Measurements from ENCODE around the gene TRIM71. TPM values are rescaled to one million over a fixed set of nuclear protein-coding genes. Genes with fewer than 3 reads are reported as not detected.

The TRIM71 gene
- total RNA-seq, 1 donor from 2014 or later: 2.2 TPM

- intact Hi-C loops (cut with DNase I): no loop called here
- Histone ChIP-seq H3K36me3 (no peaks in the 10 kb centered on the region), H3K27me3 (no peaks in the 10 kb centered on the region), H3K27ac (no peak overlapping the region), H3K9me3 (no peaks in the 10 kb centered on the region), H3K4me1 (peaks cover under 1% of the 10 kb centered on the region), H3K4me3 (no peak overlapping the region)
- no peak for DNase-seq
- no peak for ATAC-seq
- TF ChIP-seq CTCF (IDR thresholded peaks at IDR 0.05): no peak
These were observed 37.7 kb downstream of the TRIM71 start for GRCh38 chr3:32855350-32855953.

- DNase-seq (peak; percentile 69), ATAC-seq (peak; percentile 85)
- H3K27ac ChIP-seq: no peak overlapping the region
These were observed 38.6 kb downstream of the TRIM71 start for GRCh38 chr3:32856355-32856889.

GRCh38 chr3:32856901-32857507 is 39.2 kb downstream of the TRIM71 start:
- Histone ChIP-seq H3K4me3 (no peak overlapping the region), H3K27ac (no peak overlapping the region), H3K4me1 (no peaks in the 10 kb centered on the region), H3K27me3 (no peaks in the 10 kb centered on the region), H3K36me3 (no peaks in the 10 kb centered on the region), H3K9me3 (no peaks in the 10 kb centered on the region)
- intact Hi-C loops (cut with DNase I): no loop called here
- no peak for DNase-seq
- ATAC-seq: no peak
- TF ChIP-seq CTCF (IDR thresholded peaks at IDR 0.05): no peak

More at GRCh38 chr3:32856355-32856889, 38.6 kb downstream of the TRIM71 start:
- Histone ChIP-seq H3K4me3 (no peak overlapping the region), H3K36me3 (no peaks in the 10 kb centered on the region), H3K4me1 (no peaks in the 10 kb centered on the region), H3K27me3 (no peaks in the 10 kb centered on the region), H3K9me3 (no peaks in the 10 kb centered on the region)
- TF ChIP-seq CTCF (IDR thresholded peaks at IDR 0.05): no peak
- intact Hi-C loops (cut with DNase I): no loop called here

- no peak overlapping the region for H3K27ac ChIP-seq
- DNase-seq: no peak
- no peak overlapping the region for H3K4me3 ChIP-seq
- H3K27me3 ChIP-seq: no peaks in the 10 kb centered on the region
- intact Hi-C loops (cut with DNase I): no loop called here
- ATAC-seq: no peak
- no peaks in the 10 kb centered on the region for H3K4me1 ChIP-seq
- no peaks in the 10 kb centered on the region for H3K9me3 ChIP-seq
- no peaks in the 10 kb centered on the region for H3K36me3 ChIP-seq
- TF ChIP-seq CTCF (IDR thresholded peaks at IDR 0.05): no peak
These were observed 40.1 kb downstream of the TRIM71 start for GRCh38 chr3:32857921-32858320.

GRCh38 chr3:32859604-32860237 is 41.9 kb downstream of the TRIM71 start:
- no peak for ATAC-seq
- Histone ChIP-seq H3K9me3 (no peaks in the 10 kb centered on the region), H3K27ac (no peak overlapping the region), H3K27me3 (no peaks in the 10 kb centered on the region), H3K36me3 (no peaks in the 10 kb centered on the region), H3K4me1 (no peaks in the 10 kb centered on the region), H3K4me3 (no peak overlapping the region)
- intact Hi-C loops (cut with DNase I): no loop called here
- no peak for DNase-seq
- no peak for TF ChIP-seq CTCF (IDR thresholded peaks at IDR 0.05)
